H9 (cell line): ENCODE results near the gene METRN. TPM values are rescaled to one million over a fixed set of nuclear protein-coding genes. Genes with fewer than 3 reads are reported as not detected.

Experiments
- DNase-seq: peaks from one replicate; pipeline ENCODE4 v3.0.0-alpha.2; 2017
- H2AFZ ChIP-seq: one replicate; pipeline ENCODE4 v1.6.1; 2013; ENCODE audit warnings: mild to moderate bottlenecking, low read length, control low read depth, moderate library complexity
- H2AK5ac ChIP-seq: 2 replicates; pipeline ENCODE4 v1.6.1; 2013; ENCODE audit warnings: low read length, control low read depth, mixed read lengths; ENCODE audit not compliant: insufficient read length
- H2BK120ac ChIP-seq: one replicate; pipeline ENCODE4 v1.6.1; 2013; ENCODE audit warnings: low read depth, mild to moderate bottlenecking, low read length, control low read depth, inconsistent platforms; ENCODE audit not compliant: poor library complexity, severe bottlenecking
- H2BK12ac ChIP-seq: 2 replicates; pipeline ENCODE4 v1.6.1; 2013; ENCODE audit warnings: low read length, control low read depth, mixed read lengths, low read depth; ENCODE audit not compliant: insufficient read length
- H2BK15ac ChIP-seq: 2 replicates; pipeline ENCODE4 v1.6.1; 2013; ENCODE audit warnings: low read depth, low read length, control low read depth
- H2BK20ac ChIP-seq: one replicate; pipeline ENCODE4 v1.6.1; 2013; ENCODE audit warnings: low read depth, mild to moderate bottlenecking, low read length, control low read depth, inconsistent platforms; ENCODE audit not compliant: poor library complexity, severe bottlenecking
- H2BK5ac ChIP-seq: 2 replicates; pipeline ENCODE4 v1.6.1; 2013; ENCODE audit warnings: low read length, control low read depth, mixed read lengths; ENCODE audit not compliant: insufficient read length
- H3K14ac ChIP-seq: 2 replicates; pipeline ENCODE4 v1.6.1; 2013; ENCODE audit warnings: low read length, control low read depth; ENCODE audit not compliant: insufficient read depth
- H3K18ac ChIP-seq: 2 replicates; pipeline ENCODE4 v1.6.1; 2013; ENCODE audit warnings: low read depth, mild to moderate bottlenecking, mixed read lengths, low read length, control low read depth; ENCODE audit not compliant: insufficient read length
- H3K23ac ChIP-seq: 2 replicates; pipeline ENCODE4 v1.6.1; 2013; ENCODE audit warnings: low read length, control low read depth, mixed read lengths, low read depth; ENCODE audit not compliant: insufficient read length
- H3K23me2 ChIP-seq: 2 replicates; pipeline ENCODE4 v1.6.1; 2013; ENCODE audit warnings: low read depth, mild to moderate bottlenecking, mixed read lengths, low read length, control low read depth; ENCODE audit not compliant: insufficient read length, poor library complexity, severe bottlenecking
- H3K27ac ChIP-seq: 2 replicates; pipeline ENCODE4 v1.5.1; 2013; ENCODE audit warnings: low read length, control low read depth, mixed read lengths, low read depth; ENCODE audit not compliant: insufficient read length
- H3K27me3 ChIP-seq: 2 replicates; pipeline ENCODE4 v1.6.1; 2013; ENCODE audit warnings: low read length, control low read depth, inconsistent platforms; ENCODE audit not compliant: insufficient read depth
- H3K4ac ChIP-seq: 2 replicates; pipeline ENCODE4 v1.6.1; 2013; ENCODE audit warnings: low read depth, mild to moderate bottlenecking, control low read depth, inconsistent platforms, low read length, moderate library complexity
- H3K4me1 ChIP-seq: 2 replicates; pipeline ENCODE4 v1.6.1; 2013; ENCODE audit warnings: low read length, control low read depth, inconsistent platforms; ENCODE audit not compliant: insufficient read depth
- H3K4me2 ChIP-seq: 2 replicates; pipeline ENCODE4 v1.6.1; 2013; ENCODE audit warnings: low read length, control low read depth, mixed read lengths; ENCODE audit not compliant: insufficient read length, insufficient read depth
- H3K56ac ChIP-seq: 2 replicates; pipeline ENCODE4 v1.6.1; 2013; ENCODE audit warnings: low read depth, mild to moderate bottlenecking, mixed read lengths, low read length, control low read depth; ENCODE audit not compliant: insufficient read length
- H3K79me1 ChIP-seq: 2 replicates; pipeline ENCODE4 v1.6.1; 2013; ENCODE audit warnings: low read depth, mild to moderate bottlenecking, moderate library complexity, low read length, control low read depth, inconsistent platforms; ENCODE audit not compliant: insufficient read depth, poor library complexity, severe bottlenecking
- H3K79me2 ChIP-seq: 2 replicates; pipeline ENCODE4 v1.6.1; 2013; ENCODE audit warnings: low read length, control low read depth, inconsistent platforms; ENCODE audit not compliant: insufficient read depth
- H3K9ac ChIP-seq: 2 replicates; pipeline ENCODE4 v1.6.1; 2013; ENCODE audit warnings: low read length, control low read depth, mixed read lengths; ENCODE audit not compliant: insufficient read length; ENCODE audit errors: extremely low read depth
- H3K9me3 ChIP-seq: one replicate; pipeline ENCODE4 v1.6.1; 2013; ENCODE audit warnings: low read depth, low read length, inconsistent platforms; ENCODE audit not compliant: control insufficient read depth
- H3T11ph ChIP-seq: one replicate; pipeline ENCODE4 v1.6.1; 2013; ENCODE audit warnings: mild to moderate bottlenecking, low read length, control low read depth, inconsistent platforms
- H4K20me1 ChIP-seq: one replicate; pipeline ENCODE4 v1.6.1; 2013; ENCODE audit not compliant: control insufficient read depth, insufficient read length, insufficient read depth
- H4K5ac ChIP-seq: 2 replicates; pipeline ENCODE4 v1.6.1; 2013; ENCODE audit warnings: low read depth, mild to moderate bottlenecking, mixed read lengths, low read length, control low read depth; ENCODE audit not compliant: insufficient read length
- H4K8ac ChIP-seq: replicated peaks from 2 replicates; pipeline ENCODE4 v1.6.1; 2013; ENCODE audit warnings: low read length, control low read depth, mixed read lengths, low read depth; ENCODE audit not compliant: insufficient read length
- H4K91ac ChIP-seq: 2 replicates; pipeline ENCODE4 v1.6.1; 2013; ENCODE audit warnings: low read depth, mild to moderate bottlenecking, moderate library complexity, mixed read lengths, low read length, control low read depth; ENCODE audit not compliant: insufficient read length
- H3K27ac Mint-ChIP-seq, 3 experiments: 2 replicates in 2 of 3; 3 replicates in 1 of 3; pipeline ENCODE4 v1.8.0; 2020 to 2021; ENCODE audit warnings: mixed read lengths in 3 of 3, mild to moderate bottlenecking in 1 of 3, moderate library complexity in 1 of 3
- H3K27me3 Mint-ChIP-seq: 2 replicates; pipeline ENCODE4 v1.8.0; 2021; ENCODE audit warnings: low read depth, mild to moderate bottlenecking, moderate library complexity, mixed read lengths
- H3K36me3 Mint-ChIP-seq, 3 experiments: 2 replicates in 2 of 3; 3 replicates in 1 of 3; pipeline ENCODE4 v1.8.0; 2020 to 2021; ENCODE audit warnings: low read depth in 3 of 3, mixed read lengths in 3 of 3; ENCODE audit not compliant: insufficient read depth in 1 of 3
- H3K4me1 Mint-ChIP-seq, 2 experiments: 2 replicates each; pipeline ENCODE4 v1.8.0; 2020; ENCODE audit warnings: mixed read lengths in 2 of 2
- H3K4me3 Mint-ChIP-seq, 2 experiments: 2 replicates in 1 of 2; 3 replicates in 1 of 2; pipeline ENCODE4 v1.8.0; 2020 to 2021; ENCODE audit warnings: mild to moderate bottlenecking in 2 of 2, mixed read lengths in 2 of 2, moderate library complexity in 1 of 2
- H3K9me3 Mint-ChIP-seq, 2 experiments: 2 replicates in 1 of 2; 3 replicates in 1 of 2; pipeline ENCODE4 v1.8.0; 2020; ENCODE audit warnings: mild to moderate bottlenecking in 2 of 2, mixed read lengths in 2 of 2, moderate library complexity in 1 of 2
- WGBS: extraction: QIAGEN DNeasy Blood & Tissue Kit; methylation state at CpG from one replicate; pipeline ENCODE4 v1.1.7; 2013; ENCODE audit warnings: missing lambda C conversion rate, low lambda C conversion rate, mixed read lengths; ENCODE audit not compliant: insufficient read length; ENCODE audit errors: extremely low coverage; 5-methylcytosine and 5-hydroxymethylcytosine counted together
- total RNA-seq: library from RNA; stranded (reverse); gene quantifications from 2 replicates; pipeline ENCODE4 v1.2.1, GENCODE V29; 2021
- TF ChIP-seq, protein P1 (sequence below): fragments of 200-600 bp; sonication (generic); conservative IDR thresholded peaks from 3 replicates; pipeline ENCODE4 v1.8.0; 2021; ENCODE audit warnings: antibody characterized with exemption, mild to moderate bottlenecking

Gene METRN
- total RNA-seq, 1 experiment from 2014 or later = 26.2 TPM

DNA sequence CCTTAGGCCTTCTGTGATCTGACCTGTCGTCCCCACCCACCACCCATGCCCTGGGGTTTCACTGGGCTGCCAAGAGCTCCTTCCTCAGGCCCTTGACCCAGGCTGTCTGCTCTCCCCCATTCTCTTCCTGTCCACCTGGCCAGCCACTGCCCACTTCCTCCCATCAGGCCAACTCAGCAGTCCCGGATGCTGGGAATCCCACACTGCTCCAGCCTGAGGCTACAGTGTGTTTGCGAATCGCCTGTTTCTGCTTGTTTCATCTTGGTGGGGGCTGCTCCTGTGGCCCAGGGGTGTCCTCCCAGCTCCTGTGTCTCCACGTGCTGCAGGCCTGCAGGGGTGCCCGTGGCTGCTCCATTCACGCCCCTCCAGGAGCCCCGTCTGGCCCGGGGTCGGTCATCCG, 839 bp upstream of the METRN start:
- H3K9me3 Mint-ChIP-seq = no peaks in the 10 kb centered on the region; a peak in 2 of 5 replicates
- no peak overlapping the region for H2AFZ ChIP-seq
- H3T11ph ChIP-seq = no peak overlapping the region
- H2BK120ac ChIP-seq = no peak overlapping the region
- H3K36me3 Mint-ChIP-seq = no peaks in the 10 kb centered on the region
- H2AK5ac ChIP-seq = no peak overlapping the region
- 0 out of 2 replicates have a peak overlapping the region, but pooled peaks have one; percentile 7 for H2BK15ac ChIP-seq
- H3K4me1 ChIP-seq = no peaks in the 10 kb centered on the region
- H3K27ac ChIP-seq = no peak overlapping the region
- no peak overlapping the region for H3K4ac ChIP-seq
- H4K8ac ChIP-seq = no peak overlapping the region
- H2BK5ac ChIP-seq = no peak overlapping the region
- H3K4me1 Mint-ChIP-seq = peaks cover 9 to 20% of the 10 kb centered on the region in 2 experiments
- TF ChIP-seq, protein P1, sequence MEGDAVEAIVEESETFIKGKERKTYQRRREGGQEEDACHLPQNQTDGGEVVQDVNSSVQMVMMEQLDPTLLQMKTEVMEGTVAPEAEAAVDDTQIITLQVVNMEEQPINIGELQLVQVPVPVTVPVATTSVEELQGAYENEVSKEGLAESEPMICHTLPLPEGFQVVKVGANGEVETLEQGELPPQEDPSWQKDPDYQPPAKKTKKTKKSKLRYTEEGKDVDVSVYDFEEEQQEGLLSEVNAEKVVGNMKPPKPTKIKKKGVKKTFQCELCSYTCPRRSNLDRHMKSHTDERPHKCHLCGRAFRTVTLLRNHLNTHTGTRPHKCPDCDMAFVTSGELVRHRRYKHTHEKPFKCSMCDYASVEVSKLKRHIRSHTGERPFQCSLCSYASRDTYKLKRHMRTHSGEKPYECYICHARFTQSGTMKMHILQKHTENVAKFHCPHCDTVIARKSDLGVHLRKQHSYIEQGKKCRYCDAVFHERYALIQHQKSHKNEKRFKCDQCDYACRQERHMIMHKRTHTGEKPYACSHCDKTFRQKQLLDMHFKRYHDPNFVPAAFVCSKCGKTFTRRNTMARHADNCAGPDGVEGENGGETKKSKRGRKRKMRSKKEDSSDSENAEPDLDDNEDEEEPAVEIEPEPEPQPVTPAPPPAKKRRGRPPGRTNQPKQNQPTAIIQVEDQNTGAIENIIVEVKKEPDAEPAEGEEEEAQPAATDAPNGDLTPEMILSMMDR = no peak
- H3K56ac ChIP-seq = no peak overlapping the region
- no peak overlapping the region for H3K23ac ChIP-seq
- H3K18ac ChIP-seq = no peak overlapping the region
- no peak overlapping the region for H4K91ac ChIP-seq
- no peak overlapping the region for H3K9ac ChIP-seq
- peaks cover 67% of the 10 kb centered on the region for H3K27me3 Mint-ChIP-seq
- H3K14ac ChIP-seq = no peak overlapping the region
- no peak overlapping the region for H2BK20ac ChIP-seq
- H4K20me1 ChIP-seq = no peaks in the 10 kb centered on the region
- H2BK12ac ChIP-seq = no peak overlapping the region
- no peaks in the 10 kb centered on the region for H3K9me3 ChIP-seq
- H3K27me3 ChIP-seq = no peaks in the 10 kb centered on the region; the same call in 1 of the 2 replicates
- no peaks in the 10 kb centered on the region for H3K79me2 ChIP-seq
- H3K4me3 Mint-ChIP-seq = peak overlapping the region in 1 of 2 experiments; percentile 27; a peak in 1 of 5 replicates
- no peak overlapping the region for H3K27ac Mint-ChIP-seq
- DNase-seq = no peak
- WGBS = no CpG with 5 or more reads among the region's 11 CpGs
- H4K5ac ChIP-seq = no peak overlapping the region
- H3K4me2 ChIP-seq = no peak overlapping the region
- H3K23me2 ChIP-seq = peaks cover 8% of the 10 kb centered on the region
- no peaks in the 10 kb centered on the region for H3K79me1 ChIP-seq
